RKO (cell line): ENCODE data around the gene ACACA.

Source experiments
- DNase-seq: peaks from one replicate; pipeline ENCODE4 v3.0.0-alpha.2; 2016; ENCODE audit warnings: low spot score

ACACA gene

GRCh38 chr17:37344519-37344918 lies 62.1 kb downstream of the ACACA start:
- DNase-seq: no peak

- DNase-seq: no peak
Observed at GRCh38 chr17:37342589-37342988, 64.0 kb downstream of the ACACA start.

GRCh38 chr17:37340804-37341203 lies 65.8 kb downstream of the ACACA start:
- DNase-seq: no peak

GRCh38 chr17:37339321-37339720 lies 67.3 kb downstream of the ACACA start:
- no peak for DNase-seq

GRCh38 chr17:37338847-37339246 lies 67.8 kb downstream of the ACACA start:
- DNase-seq: no peak

- no peak for DNase-seq
Observed at GRCh38 chr17:37327341-37328090, 79.1 kb downstream of the ACACA start.

GRCh38 chr17:37322826-37323561 lies 83.6 kb downstream of the ACACA start:
- DNase-seq: no peak

GRCh38 chr17:37322106-37322505 lies 84.5 kb downstream of the ACACA start:
- DNase-seq: no peak

- DNase-seq: no peak
Observed at GRCh38 chr17:37318931-37319594, 87.6 kb downstream of the ACACA start.

- no peak for DNase-seq
Observed at GRCh38 chr17:37317867-37318266, 88.8 kb downstream of the ACACA start.

GRCh38 chr17:37315601-37316000 lies 91.0 kb downstream of the ACACA start:
- no peak for DNase-seq

GRCh38 chr17:37312137-37312923 lies 94.3 kb downstream of the ACACA start:
- DNase-seq: no peak

- no peak for DNase-seq
Observed at GRCh38 chr17:37310940-37311339, 95.7 kb downstream of the ACACA start.

- DNase-seq: no peak
Observed at GRCh38 chr17:37309051-37309450, 97.6 kb downstream of the ACACA start.

- DNase-seq: no peak
Observed at GRCh38 chr17:37305406-37305905, 101.2 kb downstream of the ACACA start.

- DNase-seq: no peak
Observed at GRCh38 chr17:37301288-37301687, 105.3 kb downstream of the ACACA start.

- DNase-seq: no peak
Observed at GRCh38 chr17:37300683-37301082, 106.0 kb downstream of the ACACA start.

GRCh38 chr17:37299257-37299980 lies 107.2 kb downstream of the ACACA start:
- no peak for DNase-seq

- DNase-seq: no peak
Observed at GRCh38 chr17:37295888-37296287, 110.7 kb downstream of the ACACA start.

- no peak for DNase-seq
Observed at GRCh38 chr17:37294888-37295287, 111.7 kb downstream of the ACACA start.

GRCh38 chr17:37293770-37294169 lies 112.9 kb downstream of the ACACA start:
- DNase-seq: no peak
